HG02642 (cell line): ENCODE measurements around the gene PTPRN2.
"Not testable (repeated sequence)": the region's sequence is repeated elsewhere in the genome, so short reads cannot be mapped to it uniquely, and the experiment has no call there.

Source experiments
- ATAC-seq: cut with Tn5 transposase; IDR thresholded peaks from one replicate; pipeline ENCODE4 v1.9.1; 2021; ENCODE audit warnings: mild to moderate bottlenecking; ENCODE audit not compliant: unreplicated experiment, poor library complexity

PTPRN2 gene

GRCh38 chr7:157678501-157678900 lies 909.1 kb downstream of the PTPRN2 start:
- ATAC-seq, result no peak

GRCh38 chr7:157676456-157677255 lies 911.0 kb downstream of the PTPRN2 start:
- ATAC-seq, result no peak

- ATAC-seq, result no peak
These were observed 911.6 kb downstream of the PTPRN2 start for GRCh38 chr7:157676001-157676400.

GRCh38 chr7:157675427-157675927 lies 912.1 kb downstream of the PTPRN2 start:
- no peak for ATAC-seq

- no peak for ATAC-seq
These were observed 912.8 kb downstream of the PTPRN2 start for GRCh38 chr7:157674715-157675426.

- no peak for ATAC-seq
These were observed 913.5 kb downstream of the PTPRN2 start for GRCh38 chr7:157674027-157674714.

GRCh38 chr7:157673573-157673972 lies 914.0 kb downstream of the PTPRN2 start:
- ATAC-seq, result no peak

- ATAC-seq, result no peak
These were observed 916.0 kb downstream of the PTPRN2 start for GRCh38 chr7:157671358-157672255.

GRCh38 chr7:157670490-157671357 lies 916.9 kb downstream of the PTPRN2 start:
- no peak for ATAC-seq

- no peak for ATAC-seq
These were observed 917.8 kb downstream of the PTPRN2 start for GRCh38 chr7:157669768-157670351.

- no peak for ATAC-seq
These were observed 918.5 kb downstream of the PTPRN2 start for GRCh38 chr7:157668884-157669767.

- no peak for ATAC-seq
These were observed 919.3 kb downstream of the PTPRN2 start for GRCh38 chr7:157668221-157668883.

GRCh38 chr7:157667731-157668130 lies 919.9 kb downstream of the PTPRN2 start:
- ATAC-seq, result no peak

GRCh38 chr7:157667261-157667660 lies 920.4 kb downstream of the PTPRN2 start:
- no peak for ATAC-seq

GRCh38 chr7:157666530-157667040 lies 921.0 kb downstream of the PTPRN2 start:
- ATAC-seq, result no peak

GRCh38 chr7:157665634-157665988 lies 922.0 kb downstream of the PTPRN2 start:
- ATAC-seq, result not testable (repeated sequence)
